NCI-H1105 (cell line): ENCODE results near the gene TBX1.

Experiments used
- DNase-seq: peaks from one replicate; lab custom pipeline; 2025; lab: John Stamatoyannopoulos, UW

TBX1 gene

GRCh38 chr22:19738664-19739447 is 21.7 kb upstream of the TBX1 start:
- DNase-seq = no peak

DNA sequence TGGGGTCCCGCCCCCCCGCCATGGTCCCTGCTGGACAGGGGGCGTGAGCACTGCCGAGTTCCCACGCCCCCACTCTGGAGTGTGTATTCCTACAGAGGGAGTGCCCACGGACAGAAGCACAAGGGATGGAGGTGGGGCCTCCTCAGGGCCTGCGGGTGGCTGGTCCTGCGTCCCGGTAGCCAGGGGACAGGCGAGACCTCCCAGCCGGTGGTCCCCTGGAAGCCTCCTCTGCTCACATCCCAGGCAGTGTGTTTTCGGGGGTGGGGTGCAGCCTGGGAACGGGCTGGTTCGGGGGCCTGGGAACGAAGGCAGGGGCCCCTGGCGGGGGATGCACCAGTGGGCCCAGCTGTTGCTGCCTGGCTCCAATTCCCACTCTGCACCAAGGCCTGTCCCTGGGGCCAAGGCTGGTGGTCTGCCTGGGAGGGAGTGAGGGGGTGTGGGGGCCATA is 21.1 kb upstream of the TBX1 start:
- DNase-seq = no peak

- DNase-seq = no peak
Measured at GRCh38 chr22:19739911-19740449, 20.6 kb upstream of the TBX1 start.

DNA sequence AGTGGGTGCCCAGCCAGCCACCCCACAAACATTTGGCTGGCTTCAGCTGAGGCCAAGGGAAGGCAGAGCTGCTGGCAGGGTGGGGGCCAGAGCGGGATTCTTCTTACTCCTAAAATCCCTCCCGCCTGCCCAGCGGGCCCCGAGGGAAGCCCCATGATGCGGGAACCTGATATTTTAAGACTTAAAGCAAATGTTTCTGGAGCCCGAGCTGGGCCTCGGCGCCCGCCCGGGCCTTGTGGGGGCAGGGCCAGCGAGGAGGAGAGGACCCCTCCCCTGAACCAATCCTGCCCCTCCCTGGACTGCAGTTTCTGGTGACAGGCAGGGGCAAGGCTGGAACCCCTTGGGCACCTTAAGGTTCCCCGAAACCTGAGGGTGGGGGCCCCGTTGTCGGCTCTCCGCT is 20.0 kb upstream of the TBX1 start:
- DNase-seq = no peak

DNA sequence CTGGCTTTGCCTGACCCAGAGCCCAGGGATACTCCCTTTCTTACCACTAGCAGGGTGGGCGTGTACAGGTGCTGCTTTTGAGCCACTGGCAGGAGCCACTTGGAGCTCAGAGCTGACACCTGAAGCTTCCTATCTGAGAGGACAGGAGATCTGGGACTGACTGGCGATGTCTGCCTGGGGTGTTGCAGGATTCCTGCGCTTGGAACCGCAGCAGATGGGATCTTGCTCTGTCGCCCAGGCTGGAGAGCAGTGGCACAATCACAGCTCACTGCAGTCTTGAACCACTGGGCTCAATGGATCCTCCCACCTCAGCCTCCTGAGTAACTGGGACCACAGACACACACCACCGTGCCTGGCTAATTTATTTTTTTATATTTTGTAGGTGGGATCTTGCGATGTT is 19.5 kb upstream of the TBX1 start:
- DNase-seq = no peak

DNA sequence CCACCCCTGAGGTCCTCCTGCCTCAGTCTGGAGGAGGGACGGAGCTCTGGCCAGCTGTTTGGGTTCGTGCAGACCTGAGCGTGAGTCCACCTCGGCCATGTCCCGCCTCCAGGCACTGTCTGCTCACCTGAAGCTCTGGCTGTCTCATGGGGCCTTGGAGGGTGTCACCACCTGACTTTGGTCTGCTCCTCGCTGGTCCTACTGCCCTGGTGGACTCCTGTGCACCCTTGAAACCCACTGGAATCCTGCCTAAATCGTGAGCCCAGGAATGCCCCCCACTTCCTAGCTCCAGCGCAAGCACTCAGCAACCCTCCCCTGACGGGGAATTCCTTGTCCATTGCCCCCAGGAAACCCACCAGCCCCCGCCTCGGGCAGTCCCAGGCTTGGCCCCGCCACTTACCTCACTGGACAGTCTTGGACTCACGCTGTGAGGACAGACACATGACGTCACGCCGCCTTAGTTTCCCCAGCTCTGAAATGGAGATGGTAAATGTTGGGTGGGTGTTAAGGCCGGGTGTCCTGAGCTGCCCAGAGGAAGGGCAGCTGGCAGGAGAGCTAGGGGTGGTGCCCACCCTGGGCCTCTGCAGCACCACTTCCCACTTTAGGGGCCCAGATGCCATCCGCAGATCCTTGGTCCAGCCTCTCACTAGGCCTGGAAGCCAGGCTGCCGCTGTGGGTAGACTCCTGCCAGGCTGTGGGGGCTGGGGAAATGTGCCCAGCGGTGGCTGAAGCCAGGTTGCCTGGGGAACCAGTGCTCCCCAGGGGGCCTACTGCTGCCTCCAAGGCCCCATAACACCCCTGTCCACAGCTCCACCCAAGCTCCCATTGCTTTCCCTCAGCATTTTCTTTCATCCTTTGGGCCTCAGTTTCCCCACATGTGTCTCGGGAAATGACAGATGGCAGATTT is 18.2 kb upstream of the TBX1 start:
- DNase-seq = no peak

DNA sequence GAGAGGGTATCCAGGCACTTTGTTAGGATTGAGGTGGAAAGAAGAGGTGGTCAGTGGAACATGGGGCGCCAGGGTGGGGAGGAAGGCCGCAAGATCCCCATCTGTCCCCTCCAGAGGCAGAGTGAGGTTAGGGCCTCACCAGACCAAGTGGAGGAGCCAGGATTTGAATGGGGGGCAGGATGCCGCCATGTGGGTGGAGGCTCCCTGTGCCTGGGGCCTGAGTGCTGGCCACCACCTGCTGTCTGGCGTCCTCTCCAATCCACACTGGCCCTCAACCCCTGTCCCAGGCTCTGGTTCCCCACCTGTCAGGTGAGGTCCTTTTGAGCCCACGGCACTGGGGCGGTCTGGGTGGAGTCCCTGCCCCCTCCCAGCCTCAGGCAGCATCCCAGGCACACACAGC is 17.5 kb upstream of the TBX1 start:
- DNase-seq = no peak

DNA sequence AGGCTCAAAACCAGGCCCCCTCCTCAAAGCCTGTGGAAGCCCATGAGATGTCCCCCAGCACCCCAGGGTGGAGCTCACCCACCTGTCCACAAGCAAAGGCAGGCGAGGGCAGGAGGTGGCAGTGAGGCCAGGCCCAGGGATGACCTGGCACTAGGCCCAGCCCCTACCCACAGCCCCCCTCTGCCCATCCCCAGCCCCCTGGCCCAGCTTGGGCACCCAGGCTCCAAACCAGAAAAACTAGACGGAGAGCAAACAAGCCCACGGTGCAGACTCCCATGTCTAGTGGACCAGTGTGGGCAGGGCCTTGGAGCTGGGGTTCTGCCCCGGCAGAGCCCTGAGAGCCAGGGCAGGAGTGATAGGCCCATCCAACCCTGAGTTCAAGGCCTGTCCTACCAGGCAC is 16.9 kb upstream of the TBX1 start:
- no peak for DNase-seq

DNA sequence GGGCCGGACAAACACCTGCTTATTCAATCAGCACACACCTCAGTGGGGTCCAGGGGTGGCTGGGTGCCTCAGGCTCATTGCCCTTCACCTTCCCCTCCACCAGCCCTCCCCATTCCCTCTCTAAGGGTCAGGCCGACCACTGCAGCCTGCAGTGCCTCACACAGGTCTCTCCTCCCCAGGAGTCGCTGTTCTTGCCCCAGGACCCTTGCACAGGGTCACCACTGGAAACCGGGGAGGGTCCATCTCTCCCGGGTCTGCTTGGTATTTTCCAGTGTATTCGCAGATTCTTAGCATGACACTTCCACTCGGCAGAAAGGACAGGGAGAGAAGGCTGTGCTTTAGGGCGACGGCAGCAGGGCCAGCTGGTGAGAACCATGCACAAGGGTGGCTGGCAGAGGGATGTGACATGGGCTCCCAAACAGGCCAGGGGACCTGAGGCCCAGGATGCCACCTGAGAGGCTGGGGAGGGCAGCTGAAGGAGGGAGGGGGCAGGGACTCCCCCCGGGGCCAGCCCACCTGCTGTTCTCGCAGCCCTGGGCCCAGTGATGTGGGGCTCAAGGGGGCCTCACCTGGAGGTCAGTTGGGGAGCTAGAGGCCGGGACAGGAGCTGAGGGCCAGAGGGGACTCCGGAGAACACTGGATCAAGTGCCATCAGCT is 16.1 kb upstream of the TBX1 start:
- DNase-seq = no peak

DNA sequence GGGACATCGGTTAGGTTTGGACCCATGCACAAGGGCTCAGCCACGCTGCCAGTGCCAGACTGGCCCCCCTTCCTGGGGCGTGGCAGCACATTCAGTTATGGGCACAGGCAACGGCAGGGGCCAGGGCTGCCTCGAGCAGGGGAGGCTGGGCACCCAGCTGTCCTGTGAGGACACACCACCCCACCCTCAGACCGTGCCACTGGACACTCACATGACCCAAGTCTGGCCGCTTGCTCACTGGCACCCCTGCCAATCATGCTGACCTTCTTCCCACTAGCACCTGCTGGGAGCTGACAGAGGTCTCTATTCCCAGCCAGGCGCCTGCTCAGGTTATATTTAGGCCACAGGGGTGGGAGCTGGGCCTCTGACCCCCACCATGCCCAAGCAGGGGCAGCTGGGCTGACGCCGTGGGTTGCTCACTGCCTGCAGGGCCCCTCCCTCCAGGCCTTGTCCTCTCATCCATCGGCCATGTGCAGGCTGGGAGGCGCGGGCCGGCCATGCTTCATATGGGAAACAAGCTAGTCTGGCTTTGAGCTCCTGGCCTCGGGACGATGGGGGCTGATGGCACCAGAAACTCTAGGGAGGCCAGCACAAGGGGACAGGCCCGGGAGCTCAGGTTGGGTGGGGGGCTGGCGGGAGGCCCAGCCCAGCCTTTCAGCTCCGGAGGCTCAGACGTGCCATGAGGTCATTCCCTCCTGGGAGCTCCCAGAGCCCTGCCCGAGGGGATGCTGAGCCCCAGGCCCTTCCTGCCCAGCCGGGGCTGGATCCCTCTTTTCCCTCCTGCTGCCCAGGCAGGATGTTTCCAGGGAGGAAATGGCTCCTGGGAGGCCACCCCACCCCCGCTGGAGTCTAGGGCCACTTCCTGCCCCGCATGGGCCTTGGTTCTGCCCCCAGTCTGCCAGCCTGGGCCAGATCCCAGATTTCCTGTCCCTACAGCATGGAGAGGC is 15.2 kb upstream of the TBX1 start:
- DNase-seq = no peak

DNA sequence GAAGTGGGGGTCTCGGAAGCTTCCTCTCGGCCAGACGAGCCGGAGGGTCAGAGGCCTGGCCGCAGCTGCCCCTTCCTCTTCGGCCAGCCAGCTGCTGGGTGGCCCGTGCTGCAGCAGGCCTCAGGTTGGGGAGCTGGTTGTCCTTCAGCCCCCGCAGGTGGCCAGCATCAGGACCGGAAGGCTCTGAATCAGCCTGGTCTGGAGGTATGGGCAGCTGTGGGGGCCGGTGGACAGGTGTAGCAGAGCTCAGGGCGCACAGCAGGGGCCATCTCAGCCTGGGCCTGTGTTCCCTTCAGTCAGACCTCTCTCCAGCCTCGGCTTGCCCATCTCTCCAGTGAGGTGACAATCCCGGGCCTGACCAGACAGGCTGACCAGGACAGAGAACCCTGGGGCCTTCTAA is 13.9 kb upstream of the TBX1 start:
- no peak for DNase-seq

DNA sequence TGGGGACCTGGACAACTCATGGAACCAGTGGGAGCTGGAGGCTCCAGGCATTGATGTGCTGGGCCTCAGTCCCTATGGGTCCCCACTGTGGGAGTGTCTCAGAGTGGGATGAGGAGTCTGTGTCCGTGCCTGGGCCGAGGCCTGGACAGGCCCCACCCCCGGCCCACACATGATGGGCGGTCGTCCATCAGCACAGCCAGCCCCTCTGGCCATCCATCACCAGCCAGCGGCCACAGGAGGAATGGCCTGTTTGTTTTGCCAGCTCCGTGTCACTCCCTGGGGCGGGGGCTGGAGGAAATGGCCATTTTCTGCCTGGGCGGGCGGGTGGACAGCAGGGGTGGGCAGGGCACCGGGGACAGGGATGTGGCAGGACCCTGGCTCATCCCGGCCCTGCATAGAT is 13.0 kb upstream of the TBX1 start:
- no peak for DNase-seq

GRCh38 chr22:19748139-19748538 is 12.4 kb upstream of the TBX1 start:
- no peak for DNase-seq

DNA sequence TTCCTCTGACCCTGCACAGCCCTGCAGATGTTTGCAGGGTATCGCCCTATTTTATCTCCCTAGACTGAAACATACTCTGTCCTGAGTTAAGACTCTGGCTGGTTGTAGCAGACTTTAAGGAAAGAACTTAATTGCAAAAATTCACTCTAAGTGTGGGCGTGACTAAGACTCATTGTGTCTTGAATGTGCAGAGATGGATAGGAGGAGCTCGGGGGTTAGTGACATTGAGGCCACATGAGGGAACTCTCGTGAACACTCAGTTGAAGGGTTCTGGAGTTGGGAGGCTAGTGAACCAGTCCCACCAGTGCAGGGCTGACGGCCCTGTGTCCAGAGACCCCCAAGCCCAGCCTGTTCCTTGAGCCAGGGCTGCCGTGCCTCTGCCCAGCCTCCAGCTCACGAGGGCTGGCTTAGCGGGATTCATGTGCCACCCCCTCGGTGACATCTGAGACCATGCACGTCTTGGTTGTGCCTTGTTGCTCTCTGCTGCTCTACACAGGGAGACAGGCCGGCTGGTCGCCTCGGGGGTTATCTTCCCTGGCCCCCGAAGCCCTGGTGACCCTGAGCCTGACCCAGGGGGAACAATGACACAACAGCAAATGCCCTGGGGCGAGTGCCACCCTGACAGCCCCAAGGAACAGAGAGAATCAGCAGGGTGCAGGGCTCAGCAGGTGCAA is 11.4 kb upstream of the TBX1 start:
- no peak for DNase-seq

DNA sequence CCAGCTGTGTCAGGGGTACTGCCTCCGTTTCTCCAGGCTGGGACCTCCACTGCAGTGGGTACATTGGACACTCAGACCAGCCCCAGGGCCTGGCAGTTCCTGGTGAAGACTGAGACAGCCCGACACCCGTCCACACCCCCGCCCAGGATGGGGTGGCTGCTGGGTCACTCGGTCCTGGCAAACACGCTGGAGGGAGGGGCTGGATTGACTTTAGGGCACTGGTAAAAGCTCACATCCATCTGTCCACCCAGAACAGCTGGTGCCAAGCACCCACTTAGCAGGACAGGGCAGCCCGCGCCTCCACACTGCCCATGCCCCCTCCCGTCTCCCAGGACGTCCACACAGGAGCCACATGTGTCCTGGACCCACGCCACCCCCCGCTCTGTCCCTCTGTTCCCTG is 10.7 kb upstream of the TBX1 start:
- DNase-seq = no peak

DNA sequence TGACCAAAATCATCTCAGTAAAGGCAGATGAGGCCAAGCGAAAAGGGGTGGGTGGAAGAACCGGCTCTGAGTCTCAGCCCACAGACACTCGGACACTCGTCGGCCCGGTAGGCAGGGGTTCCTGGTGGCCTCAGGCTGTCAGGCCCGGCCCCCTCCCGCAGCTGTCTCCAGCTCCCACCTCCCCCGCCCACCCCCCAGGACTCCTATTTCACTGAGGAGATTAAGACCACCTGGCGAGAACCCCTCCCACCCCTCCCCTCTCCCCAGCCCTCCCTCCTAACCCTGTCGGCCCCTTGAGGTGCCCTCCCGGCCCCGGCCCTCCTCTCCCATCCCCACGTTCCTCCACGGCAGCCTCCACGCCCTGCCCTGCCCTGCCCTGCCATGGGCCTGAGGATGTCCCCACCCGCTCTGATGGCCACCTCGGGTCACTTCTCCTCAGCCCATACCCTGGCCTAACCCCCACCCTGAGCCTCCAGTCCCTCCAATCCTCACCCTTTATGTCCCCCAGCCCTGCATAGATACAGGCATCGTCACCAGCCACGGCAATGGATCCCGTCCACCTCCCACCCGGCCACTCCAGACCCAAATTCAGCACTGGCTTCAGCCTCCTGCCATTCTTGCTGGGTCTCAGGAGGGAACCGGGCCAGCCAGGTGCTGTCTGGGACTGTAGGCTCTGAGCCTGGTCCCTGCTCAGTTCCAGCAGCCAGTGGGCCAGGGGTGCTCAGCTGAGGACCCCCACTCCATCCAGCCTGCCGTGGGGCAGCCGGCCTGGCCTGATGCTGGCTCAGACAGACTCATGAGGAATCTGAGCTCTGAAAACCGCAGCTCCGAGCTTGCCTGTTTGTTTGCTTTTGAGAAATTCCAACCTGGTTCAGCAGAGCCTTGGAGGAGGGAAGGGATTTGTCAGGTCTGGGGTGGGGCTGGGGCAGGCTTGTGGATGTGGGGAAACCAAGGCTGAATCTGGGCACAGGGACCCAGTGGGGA is 9.8 kb upstream of the TBX1 start:
- DNase-seq = no peak

GRCh38 chr22:19751497-19752245 is 8.9 kb upstream of the TBX1 start:
- no peak for DNase-seq

GRCh38 chr22:19753090-19753842 is 7.3 kb upstream of the TBX1 start:
- DNase-seq = no peak
